ENCODE measurements around the gene FGFBP1. TPM values are rescaled to one million over a fixed set of nuclear protein-coding genes. Genes with fewer than 3 reads are reported as not detected.

FGFBP1 gene
- total RNA-seq, 1 experiment from 2014 or later, result not detected

- WGBS (ENCODE audit: extremely low coverage, insufficient read length, low lambda C conversion rate), result no CpG with 5 or more reads among the region's 5 CpGs
- peaks cover 17 to 28% of the 10 kb centered on the region in 2 experiments for H3K9me3 Mint-ChIP-seq
- H2BK15ac ChIP-seq (ENCODE audit: low read depth, low read length), result no peak overlapping the region
Observed at GRCh38 chr4:15953625-15954024, 15.1 kb upstream of the FGFBP1 start.

More at GRCh38 chr4:15953625-15954024, 15.1 kb upstream of the FGFBP1 start:
- no peak overlapping the region for H3K4me3 Mint-ChIP-seq
- Histone ChIP-seq H3K79me1 (ENCODE audit: insufficient read depth, low read depth, low read length, poor library complexity, severe bottlenecking) (no peaks in the 10 kb centered on the region), H3K79me2 (ENCODE audit: insufficient read depth, low read length) (no peaks in the 10 kb centered on the region), H3K27me3 (ENCODE audit: insufficient read depth, low read length) (no peaks in the 10 kb centered on the region), H3K4me2 (ENCODE audit: insufficient read depth, insufficient read length, low read length) (no peak overlapping the region), H2BK20ac (ENCODE audit: low read depth, low read length, poor library complexity, severe bottlenecking) (no peak overlapping the region), H4K8ac (replicated peaks; ENCODE audit: insufficient read length, low read depth, low read length) (no peak overlapping the region), H3T11ph (ENCODE audit: low read length) (no peak overlapping the region), H3K23ac (ENCODE audit: insufficient read length, low read depth, low read length) (no peak overlapping the region), H3K14ac (ENCODE audit: insufficient read depth, low read length) (no peak overlapping the region), H3K27ac (ENCODE audit: insufficient read length, low read depth, low read length) (no peak overlapping the region), H3K56ac (ENCODE audit: insufficient read length, low read depth, low read length) (no peak overlapping the region), H3K23me2 (ENCODE audit: insufficient read length, low read depth, low read length, poor library complexity, severe bottlenecking) (no peaks in the 10 kb centered on the region), H3K9ac (ENCODE audit: extremely low read depth, insufficient read length, low read length) (no peak overlapping the region), H2BK5ac (ENCODE audit: insufficient read length, low read length) (no peak overlapping the region), H3K18ac (ENCODE audit: insufficient read length, low read depth, low read length) (no peak overlapping the region), H2AFZ (ENCODE audit: low read length) (no peak overlapping the region), H3K4me1 (ENCODE audit: insufficient read depth, low read length) (peaks cover 3% of the 10 kb centered on the region; the same call in 1 of the 2 replicates), H2BK120ac (ENCODE audit: low read depth, low read length, poor library complexity, severe bottlenecking) (no peak overlapping the region), H2AK5ac (ENCODE audit: insufficient read length, low read length) (no peak overlapping the region), H2BK12ac (ENCODE audit: insufficient read length, low read depth, low read length) (no peak overlapping the region), H4K5ac (ENCODE audit: insufficient read length, low read depth, low read length) (no peak overlapping the region), H4K91ac (ENCODE audit: insufficient read length, low read depth, low read length) (no peak overlapping the region), H3K4ac (ENCODE audit: low read depth, low read length) (no peak overlapping the region), H3K9me3 (ENCODE audit: control insufficient read depth, low read depth, low read length) (no peaks in the 10 kb centered on the region), H4K20me1 (ENCODE audit: control insufficient read depth, insufficient read depth, insufficient read length) (no peaks in the 10 kb centered on the region)
- H3K27ac Mint-ChIP-seq, result no peak overlapping the region
- DNase-seq, result no peak
- peaks cover 6 to 10% of the 10 kb centered on the region in 2 experiments for H3K4me1 Mint-ChIP-seq
- peaks cover 3 to 13% (median 10%) of the 10 kb centered on the region in 3 experiments; a peak in 6 of 7 replicates for H3K36me3 Mint-ChIP-seq (ENCODE audit: insufficient read depth in 1 of 3, low read depth in 3 of 3)
- peaks cover 2% of the 10 kb centered on the region for H3K27me3 Mint-ChIP-seq (ENCODE audit: low read depth)
- TF ChIP-seq, protein P1, sequence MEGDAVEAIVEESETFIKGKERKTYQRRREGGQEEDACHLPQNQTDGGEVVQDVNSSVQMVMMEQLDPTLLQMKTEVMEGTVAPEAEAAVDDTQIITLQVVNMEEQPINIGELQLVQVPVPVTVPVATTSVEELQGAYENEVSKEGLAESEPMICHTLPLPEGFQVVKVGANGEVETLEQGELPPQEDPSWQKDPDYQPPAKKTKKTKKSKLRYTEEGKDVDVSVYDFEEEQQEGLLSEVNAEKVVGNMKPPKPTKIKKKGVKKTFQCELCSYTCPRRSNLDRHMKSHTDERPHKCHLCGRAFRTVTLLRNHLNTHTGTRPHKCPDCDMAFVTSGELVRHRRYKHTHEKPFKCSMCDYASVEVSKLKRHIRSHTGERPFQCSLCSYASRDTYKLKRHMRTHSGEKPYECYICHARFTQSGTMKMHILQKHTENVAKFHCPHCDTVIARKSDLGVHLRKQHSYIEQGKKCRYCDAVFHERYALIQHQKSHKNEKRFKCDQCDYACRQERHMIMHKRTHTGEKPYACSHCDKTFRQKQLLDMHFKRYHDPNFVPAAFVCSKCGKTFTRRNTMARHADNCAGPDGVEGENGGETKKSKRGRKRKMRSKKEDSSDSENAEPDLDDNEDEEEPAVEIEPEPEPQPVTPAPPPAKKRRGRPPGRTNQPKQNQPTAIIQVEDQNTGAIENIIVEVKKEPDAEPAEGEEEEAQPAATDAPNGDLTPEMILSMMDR (conservative IDR thresholded peaks at IDR 0.05), result no peak
